ENCODE measurements around the gene MED12L. TPM values are rescaled to one million over a fixed set of nuclear protein-coding genes. Genes with fewer than 3 reads are reported as not detected.

The MED12L gene
- total and polyA plus RNA-seq, 9 of the 15 experiments (the other 6 are each of a cell fraction or from before 2014, with no cell fraction given) = not detected

GRCh38 chr3:151395806-151396205, 310.3 kb downstream of the MED12L start:
- no peak for ATAC-seq
- 12% methylated on average over 3 of the region's 3 CpGs for WGBS (ENCODE audit: insufficient coverage, low coverage, missing lambda C conversion rate)
- intact Hi-C loops (cut with micrococcal nuclease) = no loop called here
- no TSS peak for BruUV-seq (replicated peaks)
- no peaks in the 10 kb centered on the region for H3K79me2 ChIP-seq (ENCODE audit: control insufficient read depth, insufficient read depth, low read length)
- H3K27me3 ChIP-seq (ENCODE audit: control insufficient read depth in 2 of 2, insufficient read depth in 2 of 2, low read length in 2 of 2) = peaks cover 2 to 5% of the 10 kb centered on the region in 2 experiments; a peak in 3 of 5 replicates
- no peak for FAIRE-seq
- CTCF ChIA-PET (ENCODE audit: low intra/inter-chr PET ratio) = interaction anchor here (0.7 kb wide), 1 partner anchor 523 kb away, joined by 3 read pairs; no protein-coding TSS in a partner anchor
- no peak overlapping the region for H2AFZ ChIP-seq (ENCODE audit: low read depth, low read length)
- POLR2A ChIA-PET = no interaction called here
- in situ Hi-C loops (cut with MboI) = no loop called here
- DNase-seq (ENCODE audit: extremely low read depth in 1 of 4, low spot score in 3 of 4) = no peak
- H3K27ac ChIP-seq (ENCODE audit: extremely low read depth, low read depth, low read length) = no peak overlapping the region
- H3K9ac ChIP-seq (ENCODE audit: insufficient read depth in 1 of 2, low read depth in 2 of 2, low read length in 2 of 2) = no peak overlapping the region
- H3K4me1 ChIP-seq (replicated peaks in 1 of 2; ENCODE audit: control insufficient read depth in 2 of 2, insufficient read depth in 2 of 2, low read length in 2 of 2) = no peaks in the 10 kb centered on the region
- H3K36me3 ChIP-seq (ENCODE audit: control insufficient read depth, insufficient read depth, low read length) = no peaks in the 10 kb centered on the region
- TF ChIP-seq FOSL1 (tag; conservative IDR thresholded peaks at IDR 0.05) (peak; percentile 43), MEIS2 (IDR thresholded peaks at IDR 0.05; ENCODE audit: partially characterized antibody) (peak; percentile 11), HEY1 (CRISPR knock-in tag; IDR thresholded peaks at IDR 0.05; ENCODE audit: borderline replicate concordance) (no peak), CREM (IDR thresholded peaks at IDR 0.05; ENCODE audit: low read depth) (peak; percentile 45; the same call in 1 of the 2 replicates), CEBPG (CRISPR knock-in tag; IDR thresholded peaks at IDR 0.05) (no peak), CEBPG (tag; conservative IDR thresholded peaks at IDR 0.05 in 1 of 2, IDR thresholded peaks at IDR 0.05 in 1 of 2) (peak in 1 of 2 experiments; percentile 88; a peak in 2 of 4 replicates), MNT (conservative IDR thresholded peaks at IDR 0.05) (no peak)
- TF ChIP-seq, protein P1, sequence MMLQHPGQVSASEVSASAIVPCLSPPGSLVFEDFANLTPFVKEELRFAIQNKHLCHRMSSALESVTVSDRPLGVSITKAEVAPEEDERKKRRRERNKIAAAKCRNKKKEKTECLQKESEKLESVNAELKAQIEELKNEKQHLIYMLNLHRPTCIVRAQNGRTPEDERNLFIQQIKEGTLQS (IDR thresholded peaks at IDR 0.05) = peak; percentile 69
- TF ChIP-seq, protein P1 (CRISPR knock-in tag; conservative IDR thresholded peaks at IDR 0.05) = no peak
- H3K9me3 ChIP-seq (replicated peaks; ENCODE audit: control insufficient read depth, insufficient read depth, low read depth, low read length) = no peaks in the 10 kb centered on the region
- no peaks in the 10 kb centered on the region for H4K20me1 ChIP-seq (replicated peaks; ENCODE audit: control insufficient read depth, insufficient read depth, low read length)
- H3K4me3 ChIP-seq = no peak overlapping the region
- H3K9me1 ChIP-seq (ENCODE audit: control insufficient read depth, insufficient read depth, low read length) = no peaks in the 10 kb centered on the region
- H3K4me2 ChIP-seq (ENCODE audit: insufficient read depth, low read length) = no peak overlapping the region

Measured in K562 (cell line).